Activated T-cell treated with anti-CD3 and anti-CD28 coated beads for 48 hours (primary cell): ENCODE data around the gene MMRN1.

Experiments used
- DNase-seq: peaks from one replicate; pipeline ENCODE4 v3.0.0-alpha.2; 2020; ENCODE audit warnings: low read depth

MMRN1 gene, protein sequence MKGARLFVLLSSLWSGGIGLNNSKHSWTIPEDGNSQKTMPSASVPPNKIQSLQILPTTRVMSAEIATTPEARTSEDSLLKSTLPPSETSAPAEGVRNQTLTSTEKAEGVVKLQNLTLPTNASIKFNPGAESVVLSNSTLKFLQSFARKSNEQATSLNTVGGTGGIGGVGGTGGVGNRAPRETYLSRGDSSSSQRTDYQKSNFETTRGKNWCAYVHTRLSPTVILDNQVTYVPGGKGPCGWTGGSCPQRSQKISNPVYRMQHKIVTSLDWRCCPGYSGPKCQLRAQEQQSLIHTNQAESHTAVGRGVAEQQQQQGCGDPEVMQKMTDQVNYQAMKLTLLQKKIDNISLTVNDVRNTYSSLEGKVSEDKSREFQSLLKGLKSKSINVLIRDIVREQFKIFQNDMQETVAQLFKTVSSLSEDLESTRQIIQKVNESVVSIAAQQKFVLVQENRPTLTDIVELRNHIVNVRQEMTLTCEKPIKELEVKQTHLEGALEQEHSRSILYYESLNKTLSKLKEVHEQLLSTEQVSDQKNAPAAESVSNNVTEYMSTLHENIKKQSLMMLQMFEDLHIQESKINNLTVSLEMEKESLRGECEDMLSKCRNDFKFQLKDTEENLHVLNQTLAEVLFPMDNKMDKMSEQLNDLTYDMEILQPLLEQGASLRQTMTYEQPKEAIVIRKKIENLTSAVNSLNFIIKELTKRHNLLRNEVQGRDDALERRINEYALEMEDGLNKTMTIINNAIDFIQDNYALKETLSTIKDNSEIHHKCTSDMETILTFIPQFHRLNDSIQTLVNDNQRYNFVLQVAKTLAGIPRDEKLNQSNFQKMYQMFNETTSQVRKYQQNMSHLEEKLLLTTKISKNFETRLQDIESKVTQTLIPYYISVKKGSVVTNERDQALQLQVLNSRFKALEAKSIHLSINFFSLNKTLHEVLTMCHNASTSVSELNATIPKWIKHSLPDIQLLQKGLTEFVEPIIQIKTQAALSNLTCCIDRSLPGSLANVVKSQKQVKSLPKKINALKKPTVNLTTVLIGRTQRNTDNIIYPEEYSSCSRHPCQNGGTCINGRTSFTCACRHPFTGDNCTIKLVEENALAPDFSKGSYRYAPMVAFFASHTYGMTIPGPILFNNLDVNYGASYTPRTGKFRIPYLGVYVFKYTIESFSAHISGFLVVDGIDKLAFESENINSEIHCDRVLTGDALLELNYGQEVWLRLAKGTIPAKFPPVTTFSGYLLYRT

DNA sequence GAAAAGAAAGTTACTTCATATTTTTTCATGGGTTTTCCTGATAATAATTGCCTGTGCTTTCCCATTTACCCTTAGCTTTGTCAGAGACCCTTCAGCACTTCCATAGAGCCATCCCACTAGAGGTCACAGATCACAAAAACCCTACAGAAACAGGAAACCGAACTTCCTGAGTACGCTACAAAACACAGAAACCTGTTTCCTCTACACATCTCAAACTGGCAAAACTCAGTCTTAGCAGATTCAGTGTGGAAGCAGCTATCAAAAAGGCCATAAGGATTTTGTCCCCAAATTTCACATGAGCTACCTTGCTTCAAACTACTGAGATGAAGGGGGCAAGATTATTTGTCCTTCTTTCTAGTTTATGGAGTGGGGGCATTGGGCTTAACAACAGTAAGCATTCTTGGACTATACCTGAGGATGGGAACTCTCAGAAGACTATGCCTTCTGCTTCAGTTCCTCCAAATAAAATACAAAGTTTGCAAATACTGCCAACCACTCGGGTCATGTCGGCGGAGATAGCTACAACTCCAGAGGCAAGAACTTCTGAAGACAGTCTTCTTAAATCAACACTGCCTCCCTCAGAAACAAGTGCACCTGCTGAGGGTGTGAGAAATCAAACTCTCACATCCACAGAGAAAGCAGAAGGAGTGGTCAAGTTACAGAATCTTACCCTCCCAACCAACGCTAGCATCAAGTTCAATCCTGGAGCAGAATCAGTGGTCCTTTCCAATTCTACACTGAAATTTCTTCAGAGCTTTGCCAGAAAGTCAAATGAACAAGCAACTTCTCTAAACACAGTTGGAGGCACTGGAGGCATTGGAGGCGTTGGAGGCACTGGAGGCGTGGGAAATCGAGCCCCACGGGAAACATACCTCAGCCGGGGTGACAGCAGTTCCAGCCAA lies at the start of gene MMRN1:
Gene MMRN1, plus strand, starts transcription at position 206 of the 902 bp plus-strand sequence. Its CDS starts 118 bp downstream, at position 324.
- no peak for DNase-seq

DNA sequence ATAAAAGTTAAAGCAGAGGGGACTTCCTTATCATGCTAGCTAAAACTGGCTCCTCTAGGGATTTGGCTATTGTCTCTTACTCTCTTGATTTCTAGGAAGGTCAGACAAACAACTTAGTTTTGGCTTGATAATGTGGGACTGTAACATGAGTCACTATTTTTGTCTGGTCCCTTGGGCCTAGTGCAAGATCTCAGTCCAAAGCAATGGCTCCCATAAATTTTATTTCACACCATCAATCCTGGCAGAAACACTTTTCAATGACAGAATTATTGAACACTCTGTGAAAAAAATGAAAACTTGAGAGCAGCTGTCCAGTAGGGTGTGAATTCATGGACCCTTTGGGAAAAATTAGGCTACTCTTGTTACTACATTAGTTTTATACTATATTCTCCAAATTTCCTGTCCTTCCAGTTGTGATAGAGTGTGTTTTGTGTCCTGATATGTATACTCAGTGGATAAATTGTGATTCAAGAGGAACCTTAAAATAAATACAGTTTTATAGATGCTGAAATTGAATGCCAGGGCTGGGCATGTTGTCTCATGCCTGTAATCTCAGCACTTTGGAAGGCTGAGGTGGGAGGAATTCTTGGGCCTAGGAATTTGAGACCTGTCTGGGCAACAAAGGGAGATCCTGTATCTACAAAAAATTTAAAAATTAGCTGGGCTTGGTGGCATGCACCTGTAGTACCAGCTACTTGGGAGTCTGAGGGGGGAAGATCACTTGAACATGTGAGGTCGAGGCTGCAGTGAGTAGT lies 46.9 kb upstream of the MMRN1 start:
- no peak for DNase-seq

DNA sequence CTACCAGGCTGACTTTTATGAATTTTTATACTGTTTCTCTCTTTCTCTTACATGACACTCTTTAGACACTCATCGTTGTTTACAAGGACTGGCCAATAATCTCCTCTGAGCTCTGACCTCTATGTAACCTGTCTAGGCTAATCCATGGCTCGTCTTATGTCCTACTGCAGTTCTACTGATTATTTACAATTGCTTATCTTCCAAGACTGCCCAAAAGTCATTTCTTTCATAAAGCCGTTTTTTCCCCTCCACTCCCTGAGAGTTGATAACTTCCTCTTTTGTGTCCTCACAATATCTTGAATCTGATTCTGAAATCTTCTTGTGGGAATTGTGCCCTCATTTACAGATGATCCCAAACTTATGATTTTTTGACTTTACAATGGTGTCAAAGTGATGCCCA lies 39.4 kb upstream of the MMRN1 start:
- DNase-seq: no peak

DNA sequence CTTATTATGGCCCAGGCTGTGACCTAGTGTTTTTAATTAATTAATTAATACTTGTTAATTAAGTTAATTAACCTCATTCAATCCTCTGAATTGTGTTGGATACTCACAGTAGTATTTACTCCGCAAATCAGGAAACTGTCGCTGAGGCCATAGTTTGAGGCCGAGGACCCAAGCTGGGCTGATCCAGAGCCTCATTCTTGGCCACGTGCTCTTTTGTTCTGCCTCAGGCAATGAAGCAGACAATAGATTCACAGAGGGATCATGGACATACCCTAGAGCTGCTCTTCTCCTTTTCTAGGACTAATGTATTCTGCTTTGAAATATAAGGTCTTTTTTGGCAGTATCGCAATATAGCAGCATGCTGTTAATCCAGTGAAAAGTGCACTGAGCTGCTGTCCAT lies 33.7 kb upstream of the MMRN1 start:
- no peak for DNase-seq

DNA sequence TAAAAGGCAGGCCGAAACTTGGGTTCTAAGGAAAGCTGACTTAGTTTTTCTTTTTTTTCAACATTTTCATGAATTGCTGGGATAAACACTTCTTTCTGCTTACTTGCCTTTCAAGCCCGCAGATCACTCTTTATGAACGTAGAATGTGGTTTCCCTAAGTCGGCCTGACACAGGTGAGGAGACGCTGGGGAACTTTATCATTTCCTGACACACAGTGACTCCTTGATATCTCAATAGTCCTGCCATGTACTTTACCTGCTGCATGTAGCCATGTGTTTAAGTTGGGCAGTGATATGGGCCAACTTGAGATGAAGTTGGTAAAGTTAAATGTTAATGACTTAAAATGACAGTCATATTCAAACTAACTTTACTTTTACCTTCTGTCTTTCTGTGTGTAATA lies 31.1 kb upstream of the MMRN1 start:
- no peak for DNase-seq

DNA sequence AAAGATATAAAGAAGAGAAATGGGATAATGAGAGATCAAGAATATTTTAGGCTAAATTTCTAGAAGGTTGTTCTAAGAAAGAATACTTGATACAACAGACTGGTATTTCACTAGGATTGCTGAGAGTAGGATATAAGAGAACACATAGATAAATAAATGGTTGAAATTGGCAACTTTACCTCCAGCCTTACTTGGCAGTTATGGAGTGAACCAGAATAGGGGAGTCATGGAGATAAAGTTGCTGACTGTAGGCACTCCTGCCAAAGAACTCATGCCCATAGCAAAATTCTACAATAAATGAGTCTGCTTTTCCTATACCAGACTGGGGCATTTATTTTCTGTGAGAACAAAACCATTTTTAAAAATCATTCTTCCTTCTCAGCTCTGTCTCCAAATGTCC lies 26.4 kb upstream of the MMRN1 start:
- no peak for DNase-seq

DNA sequence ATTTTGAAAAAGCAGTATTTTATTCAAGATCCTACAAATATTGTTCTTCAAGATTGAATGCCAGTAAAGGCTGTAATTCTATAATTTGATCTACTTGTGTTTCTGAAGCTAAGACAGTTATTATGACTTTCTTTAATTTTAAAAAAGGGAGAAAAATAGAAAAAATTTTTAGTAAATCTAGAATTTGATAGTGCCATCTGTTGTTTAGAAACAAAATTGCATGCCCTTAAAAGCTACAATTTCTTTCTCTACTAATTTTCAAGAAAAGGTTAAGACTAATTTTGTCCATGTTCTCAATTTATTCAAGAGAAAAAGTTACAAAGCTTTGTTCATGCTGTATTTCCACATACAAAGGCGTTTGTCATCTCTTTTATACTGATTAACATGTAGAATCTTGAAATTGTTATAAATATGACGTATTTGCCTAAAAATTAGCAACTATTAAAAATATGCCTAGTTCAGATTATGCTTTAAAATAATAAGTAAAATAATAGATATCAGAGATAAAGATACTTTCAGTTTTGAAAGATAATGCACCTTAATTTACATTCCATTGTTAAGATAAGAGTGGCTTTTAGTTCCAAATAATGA lies 25.6 kb upstream of the MMRN1 start:
- no peak for DNase-seq

DNA sequence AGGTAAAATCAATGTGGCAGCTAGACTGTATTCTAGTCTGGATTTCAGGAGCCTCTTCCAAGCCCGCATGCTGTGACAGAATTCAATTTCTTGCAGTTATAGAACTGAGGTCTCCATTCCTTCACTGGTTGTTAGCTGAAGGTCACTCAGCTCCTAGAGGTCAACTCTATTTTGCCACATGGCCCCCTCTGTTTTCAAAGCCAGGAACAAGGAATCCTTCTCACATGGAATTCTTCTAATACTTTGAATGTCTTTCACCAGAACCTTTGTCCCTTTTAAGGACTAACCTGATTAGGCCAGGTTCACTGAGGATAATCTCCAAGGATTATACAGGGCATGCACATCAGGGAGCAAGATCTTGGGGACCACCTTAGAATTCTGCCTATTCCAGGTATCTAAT lies 23.4 kb upstream of the MMRN1 start:
- no peak for DNase-seq

DNA sequence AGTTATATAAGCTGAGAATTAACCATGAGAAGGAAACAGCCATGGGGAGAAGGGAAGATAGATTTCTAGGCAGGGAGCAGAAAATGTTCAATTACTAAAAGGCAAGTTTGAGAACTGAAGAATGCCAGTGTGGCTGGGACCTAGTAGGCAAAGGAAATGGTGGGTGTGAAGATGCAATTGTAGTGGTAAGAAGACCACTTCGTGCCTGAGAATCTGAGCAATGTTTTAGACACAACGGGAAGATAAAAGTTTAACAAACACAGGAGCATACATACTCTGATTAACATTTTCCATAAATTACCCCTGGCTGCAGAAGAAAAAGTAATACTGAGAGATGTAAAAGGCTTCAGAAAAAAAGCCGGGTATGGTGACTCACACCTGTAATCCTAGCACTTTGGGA lies 18.1 kb upstream of the MMRN1 start:
- no peak for DNase-seq

DNA sequence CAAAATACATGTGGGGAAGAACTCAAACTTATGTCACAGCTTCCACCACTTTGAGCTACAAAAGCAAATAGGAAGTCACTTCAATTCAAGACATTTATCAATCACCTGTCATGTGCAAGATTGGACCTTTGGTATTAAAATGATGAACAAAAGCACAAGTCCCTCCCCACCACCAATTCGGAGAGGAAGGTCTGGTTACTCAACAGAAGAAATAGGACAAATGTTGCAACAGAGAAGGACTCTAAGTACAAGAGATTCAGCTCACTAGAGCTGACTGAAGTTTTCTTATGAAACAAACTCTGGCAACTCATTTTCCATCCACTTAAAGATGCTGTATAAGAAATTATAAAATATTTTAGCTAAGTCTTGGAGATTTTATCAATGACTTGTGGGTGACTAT lies 16.0 kb upstream of the MMRN1 start:
- DNase-seq: no peak

DNA sequence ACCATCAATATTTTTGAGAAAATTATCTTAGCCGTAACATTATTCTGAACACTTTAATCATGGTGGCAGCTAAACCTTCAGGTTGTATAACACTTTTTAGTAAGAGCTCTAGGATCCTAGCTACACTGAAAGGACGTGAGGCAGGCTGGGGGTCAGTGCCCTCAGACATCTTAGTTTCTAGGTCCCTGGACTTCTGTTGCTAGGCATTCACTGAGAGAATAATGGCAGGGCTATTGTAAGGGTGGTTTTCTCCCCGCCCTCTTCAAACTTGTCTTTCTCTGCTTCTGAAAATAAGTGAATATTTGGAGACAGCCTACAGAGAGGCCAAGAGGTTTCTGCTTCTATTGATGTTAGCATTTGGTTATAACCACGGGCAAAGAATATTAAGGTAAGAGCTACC lies 15.4 kb upstream of the MMRN1 start:
- DNase-seq: no peak

DNA sequence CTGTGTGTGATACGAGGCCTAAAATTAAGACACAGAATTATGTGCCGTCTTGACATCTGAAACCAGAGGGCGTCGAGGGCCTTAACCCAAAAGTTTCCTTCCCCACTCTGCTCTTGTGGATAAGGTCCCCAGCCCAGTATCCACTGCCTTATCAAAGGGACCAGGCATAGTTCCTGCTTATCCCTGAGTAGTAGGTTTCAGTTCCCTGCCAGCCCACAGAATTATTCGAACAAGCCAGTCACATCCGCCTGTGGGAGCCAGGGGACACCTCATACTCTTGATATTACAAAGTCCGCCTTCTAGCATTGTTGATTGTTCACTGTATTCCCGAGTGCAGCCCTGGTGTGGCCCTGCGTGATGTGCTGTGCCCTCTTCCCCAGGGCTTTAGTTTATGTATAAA lies 5.4 kb upstream of the MMRN1 start:
- no peak for DNase-seq

DNA sequence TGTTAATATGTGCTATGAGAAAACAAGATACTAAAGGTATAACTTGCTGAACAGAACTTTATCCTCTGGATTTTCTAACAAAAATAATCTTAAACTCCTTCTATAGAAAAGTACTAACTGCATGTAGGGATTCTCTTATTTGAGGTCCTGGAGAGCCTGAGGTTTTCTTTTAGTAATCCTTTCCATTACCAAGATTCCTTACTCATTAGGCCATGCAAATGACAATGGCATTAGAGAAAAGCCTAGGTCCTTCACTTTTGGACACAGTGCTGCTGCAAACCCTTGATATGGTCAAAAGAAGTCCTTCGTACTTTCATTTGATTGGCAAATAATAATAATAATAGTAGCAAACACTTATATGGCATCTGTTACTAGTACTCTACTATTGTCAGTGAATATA lies 3.2 kb downstream of the MMRN1 start:
- DNase-seq: no peak

DNA sequence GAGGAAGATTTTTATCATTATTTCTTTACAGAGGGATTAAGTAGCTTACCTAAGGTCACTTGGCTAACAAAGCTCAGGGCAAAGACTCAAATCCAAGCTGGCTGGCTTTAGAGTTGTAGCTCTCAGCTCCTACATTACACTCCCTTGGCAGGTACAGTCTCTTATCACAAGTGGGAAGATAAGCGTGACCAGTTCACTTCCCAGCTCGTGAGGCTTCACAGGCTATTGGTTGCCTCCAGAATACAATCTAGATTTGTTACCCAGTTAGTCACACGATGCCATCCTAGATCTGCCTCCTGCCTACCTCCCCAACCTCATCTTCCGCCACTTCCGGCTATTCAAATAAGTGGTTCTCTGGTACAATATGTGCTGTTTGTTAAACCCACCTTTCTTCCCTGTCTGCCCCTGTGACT lies 3.7 kb downstream of the MMRN1 start:
- DNase-seq: no peak

DNA sequence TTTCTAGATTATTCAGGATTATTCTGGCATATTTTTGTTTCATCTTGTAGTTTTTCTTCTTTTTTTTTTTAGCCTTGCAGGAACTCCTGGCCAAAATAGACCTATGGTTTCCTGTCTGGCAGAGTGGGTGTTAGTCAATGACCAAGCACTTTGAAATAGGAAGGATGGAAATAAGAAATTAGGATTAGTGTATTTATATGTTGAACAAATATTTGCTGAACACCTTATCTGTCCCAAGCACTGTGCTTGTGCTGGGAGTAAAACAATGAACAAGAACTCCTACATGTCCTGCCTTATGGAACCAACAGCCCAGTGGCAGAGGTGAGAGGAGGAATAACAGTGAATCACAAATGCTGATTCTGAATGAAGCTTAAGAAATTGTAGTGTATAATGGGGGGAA lies 4.5 kb downstream of the MMRN1 start:
- DNase-seq: no peak

DNA sequence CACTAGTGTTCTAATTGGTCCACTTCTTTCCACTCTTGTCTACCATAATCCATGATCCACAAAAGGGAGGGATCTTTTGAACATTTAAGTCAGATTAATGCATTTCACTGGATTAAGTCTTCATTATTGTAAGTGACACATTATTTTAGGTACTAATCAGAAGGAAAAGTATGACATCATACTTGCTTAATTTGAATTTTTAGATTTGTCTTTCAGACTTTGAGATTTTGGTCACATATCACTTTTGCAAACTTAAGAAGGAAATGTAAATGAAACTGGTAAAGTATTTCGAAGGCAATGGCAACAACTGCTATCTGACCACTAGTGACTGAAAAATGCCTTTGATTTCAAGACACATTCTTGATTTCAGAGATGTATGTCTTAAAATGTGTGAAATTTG lies 5.2 kb downstream of the MMRN1 start:
- no peak for DNase-seq

DNA sequence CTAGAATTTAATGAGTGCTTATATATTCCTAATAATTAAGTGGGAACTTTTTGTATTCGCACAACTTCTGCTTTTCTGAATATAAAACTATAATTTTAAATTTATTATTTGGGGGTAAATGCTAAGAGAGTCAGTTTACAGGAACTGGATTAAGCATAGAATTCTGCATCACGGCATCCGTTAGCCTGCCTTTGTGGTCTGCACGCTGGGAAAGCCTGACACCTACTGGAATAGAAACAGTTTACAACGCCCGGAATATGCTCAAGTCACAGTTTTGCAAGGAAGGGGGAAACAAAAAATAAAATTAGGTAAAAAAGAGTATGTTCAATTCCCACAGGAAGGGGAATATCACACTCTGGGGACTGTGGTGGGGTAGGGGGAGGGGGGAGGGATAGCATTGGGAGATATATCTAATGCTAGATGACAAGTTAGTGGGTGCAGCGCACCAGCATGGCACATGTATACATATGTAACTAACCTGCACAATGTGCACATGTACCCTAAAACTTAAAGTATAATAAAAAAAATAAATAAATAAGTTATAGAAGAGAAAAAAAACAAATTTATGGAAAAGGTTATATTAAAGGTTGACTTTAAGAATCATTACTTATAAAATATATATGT lies 7.3 kb downstream of the MMRN1 start:
- DNase-seq: peak; percentile 26

DNA sequence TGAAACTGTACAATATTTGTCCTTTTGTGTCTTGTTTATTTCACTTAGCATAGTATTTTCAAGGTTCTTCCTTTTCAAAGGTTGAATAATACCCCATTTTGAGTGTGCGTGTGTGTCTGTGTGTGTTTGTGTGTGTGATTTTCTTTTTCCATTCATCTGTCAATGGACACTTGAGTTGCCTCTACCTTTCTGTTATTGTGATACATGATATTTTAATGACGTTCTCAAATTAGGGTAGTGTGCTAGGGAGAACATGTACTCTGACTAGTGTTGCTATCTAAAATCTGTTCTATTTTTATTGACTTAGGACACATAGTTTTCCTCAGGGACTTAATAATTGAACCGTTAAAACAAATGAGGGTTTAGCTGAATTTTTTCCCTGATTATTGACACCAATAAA lies 9.9 kb downstream of the MMRN1 start:
- no peak for DNase-seq

DNA sequence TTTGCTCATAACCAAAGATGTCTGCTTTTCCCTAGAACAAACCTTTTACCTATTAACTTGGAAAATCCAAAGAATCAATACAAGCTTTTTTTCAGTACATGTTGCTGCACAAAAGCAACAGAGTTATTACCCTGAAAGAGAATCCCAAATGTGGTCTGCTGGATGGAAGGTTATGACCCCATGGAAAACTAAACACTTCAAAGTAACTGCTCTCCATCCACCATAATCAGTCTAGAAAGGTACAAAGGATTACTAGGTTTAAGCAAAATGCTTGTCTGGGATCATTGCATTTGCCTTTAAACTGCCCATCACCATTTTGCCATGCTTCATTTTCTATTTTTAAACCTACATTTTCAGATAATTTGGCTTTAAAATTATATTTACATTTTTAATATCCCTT lies 11.7 kb downstream of the MMRN1 start:
- no peak for DNase-seq
